A673 (cell line): ENCODE measurements around the gene KIAA1328.

Experiments used
- CTCF ChIP-seq: fragments of 300-800, 200-600 bp; sonication (generic); conservative IDR thresholded peaks from 2 replicates; pipeline ENCODE4 v1.5.1; 2017; ENCODE audit warnings: low read depth, mild to moderate bottlenecking, antibody characterized with exemption, low read length, moderate library complexity, mixed read lengths
- EZH2 ChIP-seq: fragments of 200-600 bp; sonication (generic); IDR thresholded peaks from 2 replicates; pipeline ENCODE4 v1.6.1; 2017; ENCODE audit warnings: borderline replicate concordance, low read depth, mild to moderate bottlenecking, mixed read lengths, antibody characterized with exemption, low read length; ENCODE audit not compliant: poor library complexity, severe bottlenecking

GRCh38 chr18:36867056-36867455, 38.1 kb downstream of the KIAA1328 start:
- TF ChIP-seq CTCF (no peak), EZH2 (no peak)
